Ascending aorta (tissue), 2 donors: ENCODE data around the gene CDK10. TPM values are rescaled to one million over a fixed set of nuclear protein-coding genes. Genes with fewer than 3 reads are reported as not detected.
"Not testable (repeated sequence)": the region's sequence is repeated elsewhere in the genome, so short reads cannot be mapped to it uniquely, and the experiment has no call there.

ENCODE experiments used
- DNase-seq, 2 donors: peaks; one replicate each; pipeline ENCODE4 v3.0.0-alpha.2; 2019; ENCODE audit warnings: low spot score in 2 of 2
- H3K27ac ChIP-seq, 2 donors: fragments of 200-600 bp; sonication (generic); one replicate each; pipeline ENCODE4 v1.5.1; 2016 to 2017; ENCODE audit warnings: mild to moderate bottlenecking in 1 of 2
- H3K27me3 ChIP-seq: fragments of 200-600 bp; sonication (generic); one replicate; pipeline ENCODE4 v1.5.1; 2017
- H3K36me3 ChIP-seq, 2 donors: fragments of 200-600 bp; sonication (generic); one replicate each; pipeline ENCODE4 v1.5.1; 2016
- H3K4me1 ChIP-seq, 2 donors: fragments of 200-600 bp; sonication (generic); one replicate each; pipeline ENCODE4 v1.5.1; 2016 to 2017; ENCODE audit warnings: mild to moderate bottlenecking in 1 of 2
- H3K4me3 ChIP-seq, 2 donors: fragments of 200-600 bp; sonication (generic); one replicate each; pipeline ENCODE4 v1.5.1; 2016 to 2017; ENCODE audit warnings: mild to moderate bottlenecking in 1 of 2
- H3K9me3 ChIP-seq, 2 donors: fragments of 200-600 bp; sonication (generic); one replicate each; pipeline ENCODE4 v1.5.1; 2016
- intact Hi-C: fragments of 100-400 bp; cut with DNase I; formaldehyde crosslinking; loops from one replicate; pipeline ENCODE4 v1.15.1; 2023
- total RNA-seq: library from RNA; depleted of rRNA; stranded (reverse); fragments of >200 nt; gene quantifications from one replicate; pipeline ENCODE4 v1.1.0, GENCODE V29; 2016
- TF ChIP-seq, protein P1 (sequence below), 3 experiments: fragments of 200-600 bp in 2 of 3; fragments of 450-650 bp in 1 of 3; sonication (generic) in 2 of 3; IDR thresholded peaks; one replicate each; pipeline ENCODE4 v1.5.1; 2016 to 2019; ENCODE audit warnings: antibody characterized with exemption in 3 of 3, mild to moderate bottlenecking in 1 of 3, moderate library complexity in 1 of 3

Gene CDK10
- total RNA-seq, 1 donor from 2014 or later = 141 TPM

DNA sequence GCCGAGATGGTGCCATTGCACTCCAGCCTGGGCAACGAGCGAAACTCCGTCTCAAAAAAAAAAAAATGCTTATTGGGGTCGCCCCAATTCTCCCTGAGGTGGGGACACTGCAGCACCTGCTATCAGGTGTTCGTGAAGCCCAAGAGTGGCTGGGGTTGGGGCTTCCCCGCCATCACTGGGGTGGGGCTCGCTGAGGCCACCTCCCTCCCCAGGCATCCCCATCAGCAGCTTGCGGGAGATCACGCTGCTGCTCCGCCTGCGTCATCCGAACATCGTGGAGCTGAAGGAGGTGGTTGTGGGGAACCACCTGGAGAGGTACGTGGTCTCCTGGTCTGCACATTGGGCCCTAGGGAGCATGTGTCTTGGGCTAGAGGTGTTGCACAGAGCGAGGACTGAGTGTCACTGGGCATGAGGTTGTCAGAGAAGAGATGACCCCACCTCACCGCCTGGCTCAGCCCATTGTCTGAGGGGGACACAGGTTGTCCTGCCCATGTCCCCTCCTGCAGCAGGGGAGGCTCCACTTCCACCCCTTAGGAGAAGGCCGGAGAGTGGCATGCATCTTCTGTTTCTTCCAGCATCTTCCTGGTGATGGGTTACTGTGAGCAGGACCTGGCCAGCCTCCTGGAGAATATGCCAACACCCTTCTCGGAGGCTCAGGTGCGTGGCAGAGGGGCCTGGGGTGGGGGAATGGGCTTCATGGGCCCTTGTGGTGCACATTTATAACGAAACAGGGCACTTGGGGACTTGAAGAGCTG, 4.9 kb downstream of the CDK10 start:
- no peak for DNase-seq
- Histone ChIP-seq H3K36me3 (peaks cover 28 to 38% of the 10 kb centered on the region in 2 donors), H3K9me3 (no peaks in the 10 kb centered on the region), H3K4me1 (peaks cover 4 to 5% of the 10 kb centered on the region in 2 donors), H3K27me3 (no peaks in the 10 kb centered on the region), H3K27ac (no peak overlapping the region), H3K4me3 (no peak overlapping the region)
- TF ChIP-seq, protein P1, sequence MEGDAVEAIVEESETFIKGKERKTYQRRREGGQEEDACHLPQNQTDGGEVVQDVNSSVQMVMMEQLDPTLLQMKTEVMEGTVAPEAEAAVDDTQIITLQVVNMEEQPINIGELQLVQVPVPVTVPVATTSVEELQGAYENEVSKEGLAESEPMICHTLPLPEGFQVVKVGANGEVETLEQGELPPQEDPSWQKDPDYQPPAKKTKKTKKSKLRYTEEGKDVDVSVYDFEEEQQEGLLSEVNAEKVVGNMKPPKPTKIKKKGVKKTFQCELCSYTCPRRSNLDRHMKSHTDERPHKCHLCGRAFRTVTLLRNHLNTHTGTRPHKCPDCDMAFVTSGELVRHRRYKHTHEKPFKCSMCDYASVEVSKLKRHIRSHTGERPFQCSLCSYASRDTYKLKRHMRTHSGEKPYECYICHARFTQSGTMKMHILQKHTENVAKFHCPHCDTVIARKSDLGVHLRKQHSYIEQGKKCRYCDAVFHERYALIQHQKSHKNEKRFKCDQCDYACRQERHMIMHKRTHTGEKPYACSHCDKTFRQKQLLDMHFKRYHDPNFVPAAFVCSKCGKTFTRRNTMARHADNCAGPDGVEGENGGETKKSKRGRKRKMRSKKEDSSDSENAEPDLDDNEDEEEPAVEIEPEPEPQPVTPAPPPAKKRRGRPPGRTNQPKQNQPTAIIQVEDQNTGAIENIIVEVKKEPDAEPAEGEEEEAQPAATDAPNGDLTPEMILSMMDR (IDR thresholded peaks at IDR 0.05) = no peak
- intact Hi-C loops = no loop called here

DNA sequence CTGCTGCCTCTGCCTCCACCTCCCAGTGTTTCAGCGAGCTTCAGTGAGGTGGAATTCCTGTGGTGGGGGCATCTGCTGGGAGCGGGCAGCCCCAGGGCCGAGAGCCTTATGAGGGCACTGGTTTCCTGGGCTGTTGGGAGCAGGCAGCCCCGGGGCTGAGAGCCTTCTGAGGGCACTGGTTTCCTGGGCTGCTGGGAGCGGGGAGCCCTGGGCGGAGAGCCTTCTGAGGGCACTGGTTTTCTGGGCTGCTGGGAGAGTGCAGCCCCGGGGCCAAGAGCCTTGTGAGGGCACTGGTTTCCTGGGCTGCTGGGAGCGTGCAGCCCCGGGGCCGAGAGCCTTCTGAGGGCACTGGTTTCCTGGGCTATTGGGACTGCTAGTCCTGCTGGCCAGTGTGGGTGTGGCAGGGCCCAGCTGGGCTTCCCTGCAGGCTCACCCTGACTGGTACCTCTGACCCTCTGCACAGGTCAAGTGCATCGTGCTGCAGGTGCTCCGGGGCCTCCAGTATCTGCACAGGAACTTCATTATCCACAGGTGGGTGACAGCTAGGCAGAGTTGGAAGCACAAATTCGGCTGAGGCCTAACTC, 5.6 kb downstream of the CDK10 start:
- no peaks in the 10 kb centered on the region for H3K9me3 ChIP-seq

DNA sequence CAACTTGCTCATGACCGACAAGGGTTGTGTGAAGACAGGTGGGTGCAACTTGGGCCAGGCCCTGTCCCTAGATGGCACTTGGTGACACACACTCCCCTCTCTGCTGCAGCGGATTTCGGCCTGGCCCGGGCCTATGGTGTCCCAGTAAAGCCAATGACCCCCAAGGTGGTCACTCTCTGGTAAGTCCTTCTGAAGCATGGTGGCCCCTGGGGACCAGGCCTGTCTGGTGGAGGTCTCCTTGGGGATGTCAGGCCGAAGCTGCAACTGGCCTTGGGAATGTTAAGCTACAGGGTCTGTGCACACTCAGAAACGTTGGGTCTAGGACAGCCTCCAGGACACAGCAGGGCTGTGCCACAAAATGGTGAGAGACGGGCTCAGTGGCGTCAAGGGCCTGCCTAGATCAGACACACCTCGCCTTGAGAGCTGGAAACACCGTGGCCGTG, 6.8 kb downstream of the CDK10 start:
- DNase-seq = no peak
- H3K27me3 ChIP-seq = no peaks in the 10 kb centered on the region
- TF ChIP-seq, protein P1 (IDR thresholded peaks at IDR 0.05) = no peak
- H3K9me3 ChIP-seq = no peaks in the 10 kb centered on the region
- no peak overlapping the region for H3K4me3 ChIP-seq
- H3K36me3 ChIP-seq = peaks cover 28 to 41% of the 10 kb centered on the region in 2 donors
- intact Hi-C loops = no loop called here
- H3K27ac ChIP-seq = no peak overlapping the region
- no peaks in the 10 kb centered on the region for H3K4me1 ChIP-seq

More for the DNA sequence above, 5.6 kb downstream of the CDK10 start:
- intact Hi-C loops = no loop called here
- no peaks in the 10 kb centered on the region for H3K27me3 ChIP-seq
- H3K4me3 ChIP-seq = no peak overlapping the region
- TF ChIP-seq, protein P1 (IDR thresholded peaks at IDR 0.05) = no peak
- H3K4me1 ChIP-seq = peaks cover 4 to 5% of the 10 kb centered on the region in 2 donors
- no peak overlapping the region for H3K27ac ChIP-seq
- DNase-seq = no peak
- H3K36me3 ChIP-seq = peaks cover 28 to 38% of the 10 kb centered on the region in 2 donors

DNA sequence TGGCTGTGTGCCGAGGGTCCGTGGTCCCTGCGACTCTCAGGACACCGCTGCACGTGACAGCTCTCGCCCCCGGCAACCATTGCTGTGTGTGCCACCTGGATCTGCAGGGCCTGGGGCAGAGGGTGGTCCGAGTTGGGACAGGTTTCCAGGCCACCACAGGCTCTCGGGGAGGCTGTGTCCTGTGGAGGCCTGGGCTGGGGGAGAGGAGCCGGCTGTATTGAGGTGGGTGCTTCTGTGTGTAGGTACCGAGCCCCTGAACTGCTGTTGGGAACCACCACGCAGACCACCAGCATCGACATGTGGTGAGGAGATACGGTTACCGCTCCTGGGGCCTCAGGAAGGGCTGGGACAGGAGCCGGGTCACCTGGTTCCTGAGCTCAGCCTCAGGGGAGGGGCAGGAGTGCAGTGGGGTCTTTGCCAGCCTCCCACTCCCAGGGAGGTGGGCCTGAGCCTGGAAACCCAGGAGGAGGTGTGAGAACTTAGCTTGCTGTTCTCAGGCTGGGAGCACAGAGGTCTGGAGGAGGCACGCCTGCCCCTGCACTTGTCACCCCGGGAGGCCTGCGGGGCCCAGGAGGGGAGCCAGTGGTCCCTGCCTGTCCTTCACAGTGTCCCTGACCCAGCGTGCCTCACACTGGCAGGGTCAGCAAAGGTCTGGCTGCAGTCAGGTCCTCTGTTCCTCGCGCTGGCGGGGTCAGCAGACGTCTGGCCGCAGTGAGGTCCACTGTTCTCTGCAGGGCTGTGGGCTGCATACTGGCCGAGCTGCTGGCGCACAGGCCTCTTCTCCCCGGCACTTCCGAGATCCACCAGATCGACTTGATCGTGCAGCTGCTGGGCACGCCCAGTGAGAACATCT, 7.7 kb downstream of the CDK10 start:
- H3K27me3 ChIP-seq = no peaks in the 10 kb centered on the region
- H3K4me3 ChIP-seq = no peak overlapping the region
- TF ChIP-seq, protein P1 (IDR thresholded peaks at IDR 0.05) = no peak
- H3K9me3 ChIP-seq = no peaks in the 10 kb centered on the region
- H3K4me1 ChIP-seq = no peaks in the 10 kb centered on the region
- no peak overlapping the region for H3K27ac ChIP-seq
- peaks cover 28 to 41% of the 10 kb centered on the region in 2 donors for H3K36me3 ChIP-seq
- intact Hi-C loops = no loop called here
- no peak for DNase-seq

DNA sequence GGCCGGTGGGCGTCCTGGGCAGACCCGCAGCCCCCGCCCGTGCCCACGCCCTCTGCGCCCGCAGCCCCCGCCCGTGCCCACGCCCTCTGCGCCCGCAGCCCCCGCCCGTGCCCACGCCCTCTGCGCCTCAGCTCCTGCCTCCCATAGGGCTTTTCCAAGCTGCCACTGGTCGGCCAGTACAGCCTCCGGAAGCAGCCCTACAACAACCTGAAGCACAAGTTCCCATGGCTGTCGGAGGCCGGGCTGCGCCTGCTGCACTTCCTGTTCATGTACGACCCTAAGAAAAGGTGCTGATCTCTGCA, 8.2 kb downstream of the CDK10 start:
- peaks cover 28 to 41% of the 10 kb centered on the region in 2 donors for H3K36me3 ChIP-seq
- intact Hi-C loops, H3K27me3 ChIP-seq, H3K4me1 ChIP-seq, H3K9me3 ChIP-seq, H3K4me3 ChIP-seq, H3K27ac ChIP-seq, DNase-seq: not testable (repeated sequence)
